ENCODE measurements around the gene SEMG2. TPM values are rescaled to one million over a fixed set of nuclear protein-coding genes. Genes with fewer than 3 reads are reported as not detected.

The SEMG2 gene
- polyA plus RNA-seq, 1 of the 3 experiments (the other 2 are of a cell fraction): not detected

DNA sequence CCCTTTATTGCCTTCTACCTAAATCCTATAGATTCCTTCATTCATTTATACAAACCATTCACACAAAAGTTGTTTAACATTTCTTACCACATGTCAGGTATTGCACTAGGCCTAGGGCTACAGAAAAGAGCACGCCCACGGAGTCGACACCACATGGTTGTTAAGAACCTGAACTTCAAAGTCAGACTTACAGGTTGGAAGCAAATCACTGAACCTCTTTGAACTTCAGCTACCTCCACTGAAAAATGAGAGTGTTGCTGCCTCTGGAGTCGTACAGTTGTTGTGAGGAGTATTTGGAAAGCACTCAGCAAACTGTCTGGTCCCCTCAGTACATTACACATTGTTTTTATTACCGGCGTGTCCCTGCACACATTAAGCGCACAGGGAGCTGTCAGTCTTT lies 36.5 kb downstream of the SEMG2 start (continued):
- TF ChIP-seq, protein P1, sequence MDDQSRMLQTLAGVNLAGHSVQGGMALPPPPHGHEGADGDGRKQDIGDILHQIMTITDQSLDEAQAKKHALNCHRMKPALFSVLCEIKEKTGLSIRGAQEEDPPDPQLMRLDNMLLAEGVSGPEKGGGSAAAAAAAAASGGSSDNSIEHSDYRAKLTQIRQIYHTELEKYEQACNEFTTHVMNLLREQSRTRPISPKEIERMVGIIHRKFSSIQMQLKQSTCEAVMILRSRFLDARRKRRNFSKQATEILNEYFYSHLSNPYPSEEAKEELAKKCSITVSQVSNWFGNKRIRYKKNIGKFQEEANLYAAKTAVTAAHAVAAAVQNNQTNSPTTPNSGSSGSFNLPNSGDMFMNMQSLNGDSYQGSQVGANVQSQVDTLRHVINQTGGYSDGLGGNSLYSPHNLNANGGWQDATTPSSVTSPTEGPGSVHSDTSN (IDR thresholded peaks at IDR 0.05): no peak
- TF ChIP-seq YY1 (IDR thresholded peaks at IDR 0.05; ENCODE audit: low read depth): no peak
- no peak for TF ChIP-seq MXI1 (IDR thresholded peaks at IDR 0.05; ENCODE audit: low read depth, low read length)
- no peak for TF ChIP-seq FOSL2 (IDR thresholded peaks at IDR 0.05; ENCODE audit: borderline replicate concordance, low read depth)

- H3K9me2 ChIP-seq: no peaks in the 10 kb centered on the region
- CTCF ChIA-PET: no interaction called here
- no peaks in the 10 kb centered on the region for H3K79me2 ChIP-seq (ENCODE audit: insufficient read depth)
- WGBS (ENCODE audit: low lambda C conversion rate): 25% methylated on average over 3 of the region's 3 CpGs
- POLR2A ChIA-PET: no interaction called here
- TF ChIP-seq MEF2A (IDR thresholded peaks at IDR 0.05; ENCODE audit: borderline replicate concordance, low read depth) (no peak), RXRA (IDR thresholded peaks at IDR 0.05; ENCODE audit: borderline replicate concordance, low read depth) (no peak), SMC3 (IDR thresholded peaks at IDR 0.05; ENCODE audit: low read depth, low read length) (no peak), SIN3A (IDR thresholded peaks at IDR 0.05; ENCODE audit: borderline replicate concordance, low read depth, low read length) (no peak), YY1 (IDR thresholded peaks at IDR 0.05; ENCODE audit: low read depth) (no peak), FOXM1 (IDR thresholded peaks at IDR 0.05; ENCODE audit: low read depth) (no peak), CHD2 (IDR thresholded peaks at IDR 0.05; ENCODE audit: low read length, partially characterized antibody) (no peak), ELF1 (IDR thresholded peaks at IDR 0.05) (no peak), MXI1 (IDR thresholded peaks at IDR 0.05; ENCODE audit: low read depth, low read length) (no peak), FOXJ3 (CRISPR knock-in tag; IDR thresholded peaks at IDR 0.05) (no peak)
- TF ChIP-seq, protein P2, sequence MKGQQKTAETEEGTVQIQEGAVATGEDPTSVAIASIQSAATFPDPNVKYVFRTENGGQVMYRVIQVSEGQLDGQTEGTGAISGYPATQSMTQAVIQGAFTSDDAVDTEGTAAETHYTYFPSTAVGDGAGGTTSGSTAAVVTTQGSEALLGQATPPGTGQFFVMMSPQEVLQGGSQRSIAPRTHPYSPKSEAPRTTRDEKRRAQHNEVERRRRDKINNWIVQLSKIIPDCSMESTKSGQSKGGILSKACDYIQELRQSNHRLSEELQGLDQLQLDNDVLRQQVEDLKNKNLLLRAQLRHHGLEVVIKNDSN (IDR thresholded peaks at IDR 0.05; ENCODE audit: borderline replicate concordance, low read depth): no peak
- H3F3A ChIP-seq (replicated peaks; ENCODE audit: insufficient read depth): no peaks in the 10 kb centered on the region
- no peaks in the 10 kb centered on the region for H3K9me3 ChIP-seq
- no peaks in the 10 kb centered on the region for H3K36me3 ChIP-seq (replicated peaks in 1 of 2; ENCODE audit: control insufficient read depth in 1 of 2, insufficient read depth in 2 of 2, low read length in 1 of 2)
- no peaks in the 10 kb centered on the region for H3K4me1 ChIP-seq (ENCODE audit: control insufficient read depth in 1 of 2, insufficient read depth in 2 of 2, low read depth in 1 of 2, low read length in 1 of 2)
- H3K4me3 ChIP-seq (ENCODE audit: low read depth in 2 of 2, low read length in 1 of 2): no peak overlapping the region
- no peak for DNase-seq
- no peak overlapping the region for H3K9ac ChIP-seq
- peaks cover 39% of the 10 kb centered on the region for H3K27me3 ChIP-seq (ENCODE audit: insufficient read depth)
- H3K4me2 ChIP-seq: no peak overlapping the region
- H3K27ac ChIP-seq (ENCODE audit: low read depth in 2 of 2, low read length in 1 of 2): no peak overlapping the region
- H2AFZ ChIP-seq (ENCODE audit: low read depth): no peak overlapping the region
- H4K20me1 ChIP-seq (ENCODE audit: insufficient read depth): no peaks in the 10 kb centered on the region
Observed at GRCh38 chr20:45258259-45258658, 37.1 kb downstream of the SEMG2 start.

DNA sequence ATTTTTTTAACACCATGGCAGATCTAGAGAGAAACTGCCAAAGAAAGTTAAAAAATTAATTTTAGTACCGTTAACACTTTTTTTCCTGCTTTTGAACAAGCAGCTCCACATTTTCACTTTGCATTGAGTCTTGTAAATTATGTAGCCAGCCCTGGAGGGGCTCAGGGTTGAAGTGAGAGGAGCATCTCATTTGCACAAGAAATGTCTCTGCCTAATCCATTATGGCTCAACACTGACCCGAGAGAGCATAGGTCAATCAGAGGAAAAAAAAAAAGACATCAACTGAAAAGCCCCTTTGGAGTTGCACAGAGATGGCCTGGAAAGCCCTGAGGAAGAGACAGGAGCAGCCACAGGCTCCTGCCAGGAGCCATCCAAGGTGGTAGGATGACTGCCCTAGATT lies 37.5 kb downstream of the SEMG2 start:
- CTCF ChIA-PET: no interaction called here
- TF ChIP-seq SMC3 (IDR thresholded peaks at IDR 0.05; ENCODE audit: low read depth, low read length) (no peak), MAX (IDR thresholded peaks at IDR 0.05; ENCODE audit: low read depth) (no peak), GABPA (IDR thresholded peaks at IDR 0.05; ENCODE audit: low read depth) (no peak), NFIC (IDR thresholded peaks at IDR 0.05; ENCODE audit: borderline replicate concordance) (no peak), EP300 (IDR thresholded peaks at IDR 0.05; ENCODE audit: borderline replicate concordance in 1 of 2, low read depth in 1 of 2, low read length in 1 of 2) (no peak), SIN3A (IDR thresholded peaks at IDR 0.05; ENCODE audit: borderline replicate concordance, low read depth, low read length) (no peak), ELF1 (IDR thresholded peaks at IDR 0.05) (no peak), YY1 (IDR thresholded peaks at IDR 0.05; ENCODE audit: low read depth) (no peak), RXRA (IDR thresholded peaks at IDR 0.05; ENCODE audit: borderline replicate concordance, low read depth) (no peak), NRF1 (IDR thresholded peaks at IDR 0.05; ENCODE audit: low read depth, low read length) (no peak), CHD2 (IDR thresholded peaks at IDR 0.05; ENCODE audit: low read length, partially characterized antibody) (no peak)
- TF ChIP-seq, protein P3, sequence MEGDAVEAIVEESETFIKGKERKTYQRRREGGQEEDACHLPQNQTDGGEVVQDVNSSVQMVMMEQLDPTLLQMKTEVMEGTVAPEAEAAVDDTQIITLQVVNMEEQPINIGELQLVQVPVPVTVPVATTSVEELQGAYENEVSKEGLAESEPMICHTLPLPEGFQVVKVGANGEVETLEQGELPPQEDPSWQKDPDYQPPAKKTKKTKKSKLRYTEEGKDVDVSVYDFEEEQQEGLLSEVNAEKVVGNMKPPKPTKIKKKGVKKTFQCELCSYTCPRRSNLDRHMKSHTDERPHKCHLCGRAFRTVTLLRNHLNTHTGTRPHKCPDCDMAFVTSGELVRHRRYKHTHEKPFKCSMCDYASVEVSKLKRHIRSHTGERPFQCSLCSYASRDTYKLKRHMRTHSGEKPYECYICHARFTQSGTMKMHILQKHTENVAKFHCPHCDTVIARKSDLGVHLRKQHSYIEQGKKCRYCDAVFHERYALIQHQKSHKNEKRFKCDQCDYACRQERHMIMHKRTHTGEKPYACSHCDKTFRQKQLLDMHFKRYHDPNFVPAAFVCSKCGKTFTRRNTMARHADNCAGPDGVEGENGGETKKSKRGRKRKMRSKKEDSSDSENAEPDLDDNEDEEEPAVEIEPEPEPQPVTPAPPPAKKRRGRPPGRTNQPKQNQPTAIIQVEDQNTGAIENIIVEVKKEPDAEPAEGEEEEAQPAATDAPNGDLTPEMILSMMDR (IDR thresholded peaks at IDR 0.05): no peak
- TF ChIP-seq, protein P4, sequence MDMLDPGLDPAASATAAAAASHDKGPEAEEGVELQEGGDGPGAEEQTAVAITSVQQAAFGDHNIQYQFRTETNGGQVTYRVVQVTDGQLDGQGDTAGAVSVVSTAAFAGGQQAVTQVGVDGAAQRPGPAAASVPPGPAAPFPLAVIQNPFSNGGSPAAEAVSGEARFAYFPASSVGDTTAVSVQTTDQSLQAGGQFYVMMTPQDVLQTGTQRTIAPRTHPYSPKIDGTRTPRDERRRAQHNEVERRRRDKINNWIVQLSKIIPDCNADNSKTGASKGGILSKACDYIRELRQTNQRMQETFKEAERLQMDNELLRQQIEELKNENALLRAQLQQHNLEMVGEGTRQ (IDR thresholded peaks at IDR 0.05; ENCODE audit: borderline replicate concordance, low read depth, low read length): no peak

More for the DNA sequence above, 37.5 kb downstream of the SEMG2 start:
- WGBS (ENCODE audit: low lambda C conversion rate): 6% methylated on average over 2 of the region's 2 CpGs
- Histone ChIP-seq H3K4me3 (ENCODE audit: low read depth in 2 of 2, low read length in 1 of 2) (no peak overlapping the region), H3K4me2 (no peak overlapping the region), H3K36me3 (replicated peaks in 1 of 2; ENCODE audit: control insufficient read depth in 1 of 2, insufficient read depth in 2 of 2, low read length in 1 of 2) (no peaks in the 10 kb centered on the region), H3F3A (replicated peaks; ENCODE audit: insufficient read depth) (no peaks in the 10 kb centered on the region), H3K9ac (no peak overlapping the region), H3K27ac (ENCODE audit: low read depth in 2 of 2, low read length in 1 of 2) (no peak overlapping the region), H3K9me3 (no peaks in the 10 kb centered on the region), H4K20me1 (ENCODE audit: insufficient read depth) (no peaks in the 10 kb centered on the region), H2AFZ (ENCODE audit: low read depth) (no peak overlapping the region), H3K27me3 (ENCODE audit: insufficient read depth) (peaks cover 35% of the 10 kb centered on the region), H3K9me2 (no peaks in the 10 kb centered on the region), H3K4me1 (ENCODE audit: control insufficient read depth in 1 of 2, insufficient read depth in 2 of 2, low read depth in 1 of 2, low read length in 1 of 2) (no peaks in the 10 kb centered on the region), H3K79me2 (ENCODE audit: insufficient read depth) (no peaks in the 10 kb centered on the region)
- POLR2A ChIA-PET: no interaction called here
- no peak for DNase-seq
